Hypothalamus (tissue), 51 donors: ENCODE measurements around the gene AKR1C1.
A peak's percentile ranks its signal among the peaks of the same experiment; 100 is the strongest.
"Not testable (repeated sequence)": the region's sequence is repeated elsewhere in the genome, so short reads cannot be mapped to it uniquely, and the experiment has no call there.

ENCODE experiments used
- DNase-seq, 51 donors: peaks; one replicate each; lab custom pipeline; 2025; lab: John Stamatoyannopoulos, UW

AKR1C1 gene

GRCh38 chr10:5013385-5013784 is 50.2 kb downstream of the AKR1C1 start:
- DNase-seq, result no peak

GRCh38 chr10:5014200-5014910 is 51.1 kb downstream of the AKR1C1 start:
- DNase-seq, result not testable (repeated sequence)

DNA sequence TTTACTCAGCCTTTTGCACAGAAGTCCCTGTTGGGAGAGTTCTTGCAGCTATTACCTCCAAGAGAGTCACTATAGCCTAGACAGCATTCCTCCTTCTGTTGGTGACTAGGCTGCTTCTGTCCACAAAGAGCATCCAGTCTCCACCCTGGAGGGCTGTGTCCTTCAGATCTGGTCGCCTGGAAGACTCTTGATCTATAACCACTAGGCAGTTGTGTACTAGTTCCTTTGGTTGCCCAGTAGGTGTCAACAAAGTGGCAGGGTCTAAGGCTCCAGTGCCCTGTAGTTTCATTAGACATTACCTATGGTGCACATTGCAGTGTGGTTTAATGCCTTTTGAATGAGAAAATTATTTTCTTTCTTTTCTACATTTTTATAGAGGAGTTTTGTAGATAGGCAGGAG is 51.7 kb downstream of the AKR1C1 start:
- DNase-seq, result no peak

- DNase-seq, result no peak
These were observed 54.9 kb downstream of the AKR1C1 start for GRCh38 chr10:5018134-5018533.

DNA sequence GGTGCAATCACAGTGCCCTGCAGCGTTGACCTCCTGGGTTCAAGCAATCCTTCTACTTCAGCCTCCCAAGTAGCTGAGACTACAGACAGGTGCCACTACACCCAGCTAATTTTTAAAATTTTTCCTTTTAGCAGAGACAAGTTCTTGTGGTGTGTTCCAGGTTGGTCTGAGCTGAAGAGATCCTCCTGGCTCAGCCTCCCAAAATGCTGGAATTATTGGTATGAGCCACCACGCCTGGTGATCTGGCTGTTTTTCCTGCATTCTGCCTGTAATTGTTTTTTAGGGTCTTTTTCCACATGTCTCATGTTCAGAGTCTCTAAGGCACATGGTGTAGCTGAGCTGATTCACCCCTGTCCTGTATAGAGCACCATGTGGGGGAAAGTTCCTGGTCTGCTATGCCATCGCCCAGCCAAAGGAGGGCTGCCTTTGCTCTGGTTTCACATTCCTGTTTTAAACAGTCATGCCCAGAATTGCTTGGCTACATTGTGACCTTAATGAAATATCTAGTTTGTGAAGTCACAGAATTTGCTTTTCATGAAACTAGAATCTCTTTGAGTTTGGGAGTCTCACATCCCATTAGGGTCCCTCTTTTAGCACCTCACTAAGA is 55.6 kb downstream of the AKR1C1 start:
- DNase-seq, result peak in 1 of 51 donors; percentile 2

DNA sequence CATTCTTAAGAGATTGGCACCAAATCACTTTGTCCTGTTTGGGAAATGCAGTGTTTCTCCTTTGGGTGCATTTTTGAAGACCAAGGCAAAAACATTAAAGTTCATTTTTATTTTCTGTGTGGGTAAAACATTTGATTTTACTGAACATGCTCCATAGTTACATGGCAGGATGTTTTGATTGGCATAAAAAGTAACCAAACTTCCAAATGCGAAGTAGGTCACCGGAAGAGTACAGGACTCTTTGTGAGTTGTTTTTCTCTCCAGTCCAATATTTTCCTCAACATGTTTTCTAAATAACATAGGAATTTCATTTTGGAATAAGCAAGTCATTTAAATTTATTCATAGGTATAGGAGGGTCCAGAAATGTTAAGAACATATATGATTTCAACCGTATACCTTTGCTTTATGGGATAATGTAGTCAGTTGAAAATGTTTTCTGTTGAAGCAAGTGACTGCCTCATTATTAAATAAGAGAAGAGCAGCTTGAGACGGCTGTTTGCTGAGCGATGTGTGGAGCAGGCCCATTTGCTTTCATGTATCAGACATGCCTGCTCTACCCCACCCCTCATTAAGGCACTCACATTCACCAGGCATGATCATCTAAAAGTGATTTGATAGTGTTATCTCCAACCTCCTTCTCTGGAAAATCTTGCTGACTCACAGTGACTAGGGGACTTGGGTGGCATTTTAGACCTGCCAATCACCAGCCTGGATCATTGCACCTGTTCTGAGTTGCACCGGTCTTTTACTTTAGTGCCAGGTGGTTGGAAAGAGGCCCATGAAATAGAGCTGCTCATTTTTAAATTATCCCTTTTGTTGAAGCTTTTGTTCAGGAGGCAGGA is 56.8 kb downstream of the AKR1C1 start:
- not testable (repeated sequence) for DNase-seq

GRCh38 chr10:5021624-5022290 is 58.5 kb downstream of the AKR1C1 start:
- DNase-seq, result not testable (repeated sequence)

- no peak for DNase-seq
These were observed 60.1 kb downstream of the AKR1C1 start for GRCh38 chr10:5023177-5023805.

DNA sequence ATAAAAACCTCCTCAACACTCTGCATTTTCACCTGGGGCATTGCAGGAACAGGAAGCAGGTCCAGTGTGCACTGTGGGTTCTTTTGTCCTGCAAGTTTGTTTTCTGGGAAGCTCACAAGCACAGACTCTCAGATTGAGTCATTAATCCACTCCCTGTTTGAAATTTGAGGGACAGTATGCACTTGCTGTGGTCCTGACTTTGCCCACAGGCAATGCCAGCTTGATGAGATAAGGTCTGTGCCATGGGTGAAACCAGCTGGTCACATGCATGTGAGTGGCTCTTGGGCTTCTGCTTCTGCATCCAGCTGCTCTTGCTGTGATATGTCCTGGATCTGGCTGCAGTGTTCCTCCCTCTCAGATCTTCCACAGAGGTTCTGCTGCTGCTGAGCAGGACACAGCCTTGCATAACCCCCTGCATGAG is 62.3 kb downstream of the AKR1C1 start:
- DNase-seq, result not testable (repeated sequence)

GRCh38 chr10:5030989-5031388 is 67.8 kb downstream of the AKR1C1 start:
- no peak for DNase-seq

DNA sequence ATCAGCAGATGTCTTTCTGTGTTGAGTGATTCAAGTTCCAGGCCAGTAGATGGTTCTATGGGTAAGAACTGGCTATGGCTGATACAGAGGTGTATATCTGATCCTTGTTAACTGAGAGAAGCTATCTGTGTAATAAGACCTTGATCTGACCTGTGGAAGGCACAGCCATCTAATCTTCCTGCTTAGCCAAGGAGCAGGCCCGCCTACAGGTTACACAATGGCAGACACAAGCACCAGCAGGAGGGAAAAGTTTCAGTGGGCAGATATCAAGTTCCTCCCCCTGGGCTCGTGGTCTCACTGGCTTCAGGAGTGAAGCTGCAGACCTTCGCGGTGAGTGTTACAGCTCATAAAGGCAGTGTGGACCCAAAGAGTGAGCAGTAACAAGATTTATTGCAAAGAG is 68.4 kb downstream of the AKR1C1 start:
- not testable (repeated sequence) for DNase-seq

GRCh38 chr10:5032444-5032843 is 69.2 kb downstream of the AKR1C1 start:
- DNase-seq, result not testable (repeated sequence)
